ENCODE measurements around the gene GMPR. TPM values are rescaled to one million over a fixed set of nuclear protein-coding genes. Genes with fewer than 3 reads are reported as not detected.
A peak's percentile ranks its signal among the peaks of the same experiment; 100 is the strongest.

The GMPR gene
- polyA plus RNA-seq, 1 donor = 3.2 TPM

- H3K27ac ChIP-seq (ENCODE audit: low read length) = no peak overlapping the region
- H3K4me3 ChIP-seq (ENCODE audit: low read length) = no peak overlapping the region
- 88% methylated on average over 1 of the region's 4 CpGs for WGBS (ENCODE audit: insufficient coverage, low lambda C conversion rate)
- no peaks in the 10 kb centered on the region for H3K9me3 ChIP-seq (ENCODE audit: control insufficient read depth, low read depth, low read length)
- no peaks in the 10 kb centered on the region for H3K36me3 ChIP-seq (ENCODE audit: control insufficient read depth, insufficient read depth, low read length)
- peaks cover 20% of the 10 kb centered on the region for H3K27me3 ChIP-seq (ENCODE audit: control insufficient read depth, insufficient read depth, low read length)
- no peak for DNase-seq
- H3K4me1 ChIP-seq (ENCODE audit: control insufficient read depth, insufficient read depth, low read length) = peaks cover 12% of the 10 kb centered on the region
These were observed 2.3 kb upstream of the GMPR start for GRCh38 chr6:16236009-16236501.

GRCh38 chr6:16236631-16237199 is 1.7 kb upstream of the GMPR start:
- H3K27ac ChIP-seq (ENCODE audit: low read length) = no peak overlapping the region
- H3K4me1 ChIP-seq (ENCODE audit: control insufficient read depth, insufficient read depth, low read length) = peaks cover 12% of the 10 kb centered on the region
- peak in 1 of 2 donors; percentile 46 for DNase-seq
- H3K36me3 ChIP-seq (ENCODE audit: control insufficient read depth, insufficient read depth, low read length) = no peaks in the 10 kb centered on the region
- H3K27me3 ChIP-seq (ENCODE audit: control insufficient read depth, insufficient read depth, low read length) = peaks cover 20% of the 10 kb centered on the region
- 0% methylated on average over 2 of the region's 3 CpGs for WGBS (ENCODE audit: insufficient coverage, low lambda C conversion rate)
- H3K9me3 ChIP-seq (ENCODE audit: control insufficient read depth, low read depth, low read length) = no peaks in the 10 kb centered on the region
- H3K4me3 ChIP-seq (ENCODE audit: low read length) = no peak overlapping the region

DNA sequence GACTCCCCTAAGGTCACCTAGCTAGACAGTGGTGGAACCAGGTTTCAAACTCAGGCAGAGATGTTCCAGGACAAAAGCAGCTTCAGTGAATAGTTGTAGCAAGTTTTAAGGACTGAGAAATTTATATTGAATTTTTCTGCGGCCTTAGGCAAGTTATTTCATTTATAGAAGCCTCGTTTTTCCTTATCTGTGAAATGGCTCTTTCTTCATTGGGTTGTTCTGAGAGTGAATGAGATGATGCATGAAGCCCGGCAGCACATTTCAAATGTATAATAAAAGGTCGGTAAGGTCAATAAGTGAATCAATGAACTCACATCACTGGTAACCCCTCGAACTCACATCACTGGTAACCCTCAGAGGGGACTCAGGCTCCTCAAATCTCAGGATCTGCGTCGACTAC is 1.1 kb upstream of the GMPR start:
- H3K27ac ChIP-seq (ENCODE audit: low read length) = no peak overlapping the region
- H3K4me3 ChIP-seq (ENCODE audit: low read length) = no peak overlapping the region
- H3K27me3 ChIP-seq (ENCODE audit: control insufficient read depth, insufficient read depth, low read length) = peaks cover 20% of the 10 kb centered on the region
- no CpG with 5 or more reads among the region's 7 CpGs for WGBS (ENCODE audit: insufficient coverage, low lambda C conversion rate)
- no peaks in the 10 kb centered on the region for H3K9me3 ChIP-seq (ENCODE audit: control insufficient read depth, low read depth, low read length)
- DNase-seq = no peak
- H3K36me3 ChIP-seq (ENCODE audit: control insufficient read depth, insufficient read depth, low read length) = no peaks in the 10 kb centered on the region
- peaks cover 12% of the 10 kb centered on the region for H3K4me1 ChIP-seq (ENCODE audit: control insufficient read depth, insufficient read depth, low read length)

- Histone ChIP-seq H3K27ac (ENCODE audit: low read length) (no peak overlapping the region), H3K27me3 (ENCODE audit: control insufficient read depth, insufficient read depth, low read length) (peaks cover 20% of the 10 kb centered on the region), H3K4me1 (ENCODE audit: control insufficient read depth, insufficient read depth, low read length) (peaks cover 12% of the 10 kb centered on the region), H3K36me3 (ENCODE audit: control insufficient read depth, insufficient read depth, low read length) (no peaks in the 10 kb centered on the region), H3K9me3 (ENCODE audit: control insufficient read depth, low read depth, low read length) (no peaks in the 10 kb centered on the region), H3K4me3 (ENCODE audit: low read length) (peak overlapping the region; percentile 58)
- DNase-seq = peak in 1 of 2 donors; percentile 46
- WGBS (ENCODE audit: insufficient coverage, low lambda C conversion rate) = 10% methylated on average over 2 of the region's 34 CpGs
These were observed 793 bp downstream of the GMPR start for GRCh38 chr6:16238963-16239797.

- peaks cover 20% of the 10 kb centered on the region for H3K27me3 ChIP-seq (ENCODE audit: control insufficient read depth, insufficient read depth, low read length)
- H3K36me3 ChIP-seq (ENCODE audit: control insufficient read depth, insufficient read depth, low read length) = no peaks in the 10 kb centered on the region
- H3K27ac ChIP-seq (ENCODE audit: low read length) = no peak overlapping the region
- no peaks in the 10 kb centered on the region for H3K9me3 ChIP-seq (ENCODE audit: control insufficient read depth, low read depth, low read length)
- WGBS (ENCODE audit: insufficient coverage, low lambda C conversion rate) = no CpG with 5 or more reads among the region's 5 CpGs
- no peak overlapping the region for H3K4me3 ChIP-seq (ENCODE audit: low read length)
- DNase-seq = no peak
- H3K4me1 ChIP-seq (ENCODE audit: control insufficient read depth, insufficient read depth, low read length) = peaks cover 12% of the 10 kb centered on the region
These were observed 1.4 kb downstream of the GMPR start for GRCh38 chr6:16239798-16240123.

DNA sequence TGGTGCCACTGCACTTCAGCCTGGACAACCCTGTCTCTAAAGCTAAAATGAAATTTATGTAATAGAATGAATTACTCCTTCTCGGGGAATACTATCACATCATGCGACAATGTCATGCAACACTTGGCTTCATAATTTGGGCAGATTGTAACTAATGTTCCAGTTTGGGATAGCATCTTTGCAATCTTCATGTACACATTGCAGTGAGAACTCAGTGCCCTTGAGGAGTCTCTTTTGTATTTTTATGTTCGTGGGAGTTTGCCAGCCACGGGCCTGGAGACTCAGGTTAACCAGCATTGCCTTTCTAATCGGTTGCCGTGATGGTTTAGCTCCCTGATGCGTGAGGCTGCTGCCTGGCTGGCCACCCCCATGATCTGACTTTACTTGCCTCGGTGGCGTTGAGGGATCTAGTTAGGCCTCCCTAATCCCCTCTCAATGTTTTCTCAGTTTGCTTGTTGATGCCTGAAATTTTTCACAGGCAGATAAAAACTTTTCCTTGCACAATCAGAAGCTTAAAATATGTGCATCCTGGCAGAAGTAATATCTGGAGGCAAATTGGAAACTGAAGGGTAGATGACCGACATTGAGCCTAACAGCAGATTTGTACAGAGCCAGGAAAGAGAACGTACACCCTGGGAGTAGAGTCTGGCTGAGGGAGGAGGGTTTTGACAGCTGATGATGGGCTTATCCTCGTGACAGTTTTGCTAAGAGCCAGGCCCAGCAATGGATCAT is 2.4 kb downstream of the GMPR start:
- Histone ChIP-seq H3K4me1 (ENCODE audit: control insufficient read depth, insufficient read depth, low read length) (peaks cover 12% of the 10 kb centered on the region), H3K4me3 (ENCODE audit: low read length) (no peak overlapping the region), H3K36me3 (ENCODE audit: control insufficient read depth, insufficient read depth, low read length) (no peaks in the 10 kb centered on the region), H3K27me3 (ENCODE audit: control insufficient read depth, insufficient read depth, low read length) (peaks cover 20% of the 10 kb centered on the region), H3K27ac (ENCODE audit: low read length) (no peak overlapping the region), H3K9me3 (ENCODE audit: control insufficient read depth, low read depth, low read length) (no peaks in the 10 kb centered on the region)
- no peak for DNase-seq
- no CpG with 5 or more reads among the region's 12 CpGs for WGBS (ENCODE audit: insufficient coverage, low lambda C conversion rate)

DNA sequence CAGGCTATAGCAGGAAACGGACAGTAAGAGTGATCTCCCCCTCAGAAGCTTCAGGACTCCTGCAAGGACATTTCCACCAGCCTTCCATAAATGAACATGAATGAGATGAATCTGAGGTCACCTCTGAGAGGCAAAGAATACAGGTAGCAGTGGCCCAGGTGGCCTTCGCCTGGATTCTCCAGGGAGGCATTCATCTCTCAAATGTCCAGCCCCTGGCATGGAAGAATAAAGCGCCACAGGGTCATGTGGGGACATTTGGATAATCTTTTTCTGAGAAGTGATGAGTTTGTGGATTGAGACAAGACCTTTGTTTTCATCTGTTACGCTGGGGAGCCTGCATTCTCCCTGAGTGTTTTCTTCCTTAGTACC is 2.9 kb downstream of the GMPR start:
- H3K4me3 ChIP-seq (ENCODE audit: low read length) = no peak overlapping the region

DNA sequence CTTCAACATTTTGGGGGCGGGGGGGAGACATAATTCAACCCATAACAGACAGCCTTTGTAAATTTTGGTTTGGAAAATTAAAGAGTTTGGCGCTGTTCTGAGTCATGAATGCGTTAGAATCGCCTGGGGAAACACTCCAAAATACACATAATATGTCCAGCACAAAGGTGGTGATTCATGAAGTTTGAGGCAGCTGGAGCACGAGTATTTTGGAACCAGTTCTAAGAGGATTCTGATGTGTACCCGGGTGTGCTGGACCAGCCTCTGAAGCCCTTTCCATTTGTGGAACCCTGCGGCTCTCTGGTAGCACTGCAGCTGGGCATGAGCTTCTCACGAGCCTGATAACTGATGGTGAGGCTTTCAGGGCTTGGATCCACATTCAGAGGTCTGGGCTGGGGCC is 4.7 kb downstream of the GMPR start:
- WGBS (ENCODE audit: insufficient coverage, low lambda C conversion rate) = 60% methylated on average over 1 of the region's 8 CpGs
- no peak for DNase-seq
- no peaks in the 10 kb centered on the region for H3K36me3 ChIP-seq (ENCODE audit: control insufficient read depth, insufficient read depth, low read length)
- H3K27me3 ChIP-seq (ENCODE audit: control insufficient read depth, insufficient read depth, low read length) = peaks cover 20% of the 10 kb centered on the region
- H3K27ac ChIP-seq (ENCODE audit: low read length) = no peak overlapping the region
- peaks cover 9% of the 10 kb centered on the region for H3K4me1 ChIP-seq (ENCODE audit: control insufficient read depth, insufficient read depth, low read length)
- H3K4me3 ChIP-seq (ENCODE audit: low read length) = no peak overlapping the region
- no peaks in the 10 kb centered on the region for H3K9me3 ChIP-seq (ENCODE audit: control insufficient read depth, low read depth, low read length)

More for the DNA sequence above, 2.9 kb downstream of the GMPR start:
- Histone ChIP-seq H3K27me3 (ENCODE audit: control insufficient read depth, insufficient read depth, low read length) (peaks cover 20% of the 10 kb centered on the region), H3K27ac (ENCODE audit: low read length) (no peak overlapping the region), H3K36me3 (ENCODE audit: control insufficient read depth, insufficient read depth, low read length) (no peaks in the 10 kb centered on the region), H3K4me1 (ENCODE audit: control insufficient read depth, insufficient read depth, low read length) (peaks cover 12% of the 10 kb centered on the region), H3K9me3 (ENCODE audit: control insufficient read depth, low read depth, low read length) (no peaks in the 10 kb centered on the region)
- DNase-seq = no peak
- WGBS (ENCODE audit: insufficient coverage, low lambda C conversion rate) = no CpG with 5 or more reads among the region's 4 CpGs

GRCh38 chr6:16243664-16244063 is 5.3 kb downstream of the GMPR start:
- Histone ChIP-seq H3K4me1 (ENCODE audit: control insufficient read depth, insufficient read depth, low read length) (peaks cover 9% of the 10 kb centered on the region), H3K36me3 (ENCODE audit: control insufficient read depth, insufficient read depth, low read length) (no peaks in the 10 kb centered on the region), H3K4me3 (ENCODE audit: low read length) (no peak overlapping the region), H3K9me3 (ENCODE audit: control insufficient read depth, low read depth, low read length) (no peaks in the 10 kb centered on the region), H3K27me3 (ENCODE audit: control insufficient read depth, insufficient read depth, low read length) (peaks cover 20% of the 10 kb centered on the region), H3K27ac (ENCODE audit: low read length) (no peak overlapping the region)
- DNase-seq = no peak
- WGBS (ENCODE audit: insufficient coverage, low lambda C conversion rate) = no CpG with 5 or more reads among the region's 5 CpGs

- Histone ChIP-seq H3K4me3 (ENCODE audit: low read length) (no peak overlapping the region), H3K27me3 (ENCODE audit: control insufficient read depth, insufficient read depth, low read length) (peaks cover 14% of the 10 kb centered on the region), H3K36me3 (ENCODE audit: control insufficient read depth, insufficient read depth, low read length) (no peaks in the 10 kb centered on the region), H3K4me1 (ENCODE audit: control insufficient read depth, insufficient read depth, low read length) (peaks cover 2% of the 10 kb centered on the region), H3K9me3 (ENCODE audit: control insufficient read depth, low read depth, low read length) (no peaks in the 10 kb centered on the region), H3K27ac (ENCODE audit: low read length) (no peak overlapping the region)
- 80% methylated on average over 1 of the region's 5 CpGs for WGBS (ENCODE audit: insufficient coverage, low lambda C conversion rate)
- DNase-seq = no peak
These were observed 6.1 kb downstream of the GMPR start for GRCh38 chr6:16244446-16244845.

Measured in large intestine (tissue), 3 donors.